Mesenchymal stem cell (in vitro differentiated cells and primary cell): ENCODE data around the gene SERPINB6.
"Not testable (repeated sequence)": the region's sequence is repeated elsewhere in the genome, so short reads cannot be mapped to it uniquely, and the experiment has no call there.

Source experiments
- DNase-seq: peaks from one replicate; pipeline ENCODE4 v3.0.0-alpha.2; 2013
- H2AFZ ChIP-seq: one replicate; pipeline ENCODE4 v1.6.1; 2013; ENCODE audit warnings: low read depth, mild to moderate bottlenecking, control low read depth, inconsistent platforms, low read length, moderate library complexity
- H2AK5ac ChIP-seq: 2 replicates; pipeline ENCODE4 v1.6.1; 2013; ENCODE audit warnings: low read length, moderate library complexity, mild to moderate bottlenecking, inconsistent platforms; ENCODE audit not compliant: severe bottlenecking
- H2BK120ac ChIP-seq: one replicate; pipeline ENCODE4 v1.6.1; 2013; ENCODE audit warnings: low read depth, mild to moderate bottlenecking, inconsistent platforms, low read length, moderate library complexity
- H2BK12ac ChIP-seq, 2 experiments: one replicate each; pipeline ENCODE4 v1.6.1; 2013; ENCODE audit warnings: inconsistent platforms in 2 of 2, low read length in 2 of 2, mild to moderate bottlenecking in 2 of 2, moderate library complexity in 2 of 2, control low read depth in 1 of 2
- H2BK15ac ChIP-seq: one replicate; pipeline ENCODE4 v1.6.1; 2013; ENCODE audit warnings: mild to moderate bottlenecking, low read depth, inconsistent platforms; ENCODE audit not compliant: poor library complexity, severe bottlenecking
- H2BK5ac ChIP-seq: 2 replicates; pipeline ENCODE4 v1.6.1; 2013; ENCODE audit warnings: low read depth, mild to moderate bottlenecking, low read length, control low read depth, inconsistent platforms; ENCODE audit not compliant: poor library complexity, severe bottlenecking
- H3K14ac ChIP-seq, 2 experiments: one replicate each; pipeline ENCODE4 v1.6.1; 2013; ENCODE audit warnings: inconsistent platforms in 2 of 2, low read length in 2 of 2, control low read depth in 1 of 2, mild to moderate bottlenecking in 1 of 2, moderate library complexity in 1 of 2
- H3K18ac ChIP-seq, 2 experiments: one replicate each; pipeline ENCODE4 v1.6.1; 2013; ENCODE audit warnings: inconsistent platforms in 2 of 2, low read length in 2 of 2, control low read depth in 1 of 2, low read depth in 1 of 2, mild to moderate bottlenecking in 1 of 2
- H3K23ac ChIP-seq, 2 experiments: one replicate each; pipeline ENCODE4 v1.6.1; 2013; ENCODE audit warnings: inconsistent platforms in 2 of 2, low read length in 2 of 2, mild to moderate bottlenecking in 2 of 2, moderate library complexity in 2 of 2, control low read depth in 1 of 2
- H3K27ac ChIP-seq: 2 replicates; pipeline ENCODE4 v1.5.1; 2013; ENCODE audit warnings: mild to moderate bottlenecking, moderate library complexity, low read length, control low read depth, inconsistent platforms; ENCODE audit not compliant: poor library complexity, severe bottlenecking
- H3K27me3 ChIP-seq, 2 experiments: 2 replicates each; pipeline versions ENCODE4 v1.6.1 to v1.7.0; 2013; ENCODE audit warnings: low read length in 2 of 2, mild to moderate bottlenecking in 2 of 2, moderate library complexity in 2 of 2, control low read depth in 1 of 2, inconsistent platforms in 1 of 2; ENCODE audit not compliant: control insufficient read depth in 1 of 2, insufficient read depth in 1 of 2
- H3K36me3 ChIP-seq, 2 experiments: 2 replicates each; pipeline versions ENCODE4 v1.6.1 to v1.7.0; 2013; ENCODE audit warnings: low read length in 2 of 2, control low read depth in 1 of 2, inconsistent platforms in 1 of 2, low read depth in 1 of 2, mild to moderate bottlenecking in 1 of 2; ENCODE audit not compliant: insufficient read depth in 2 of 2, control insufficient read depth in 1 of 2
- H3K4ac ChIP-seq, 2 experiments: one replicate each; pipeline ENCODE4 v1.6.1; 2013; ENCODE audit warnings: inconsistent platforms in 2 of 2, low read length in 2 of 2, mild to moderate bottlenecking in 2 of 2, moderate library complexity in 2 of 2, control low read depth in 1 of 2, low read depth in 1 of 2
- H3K4me1 ChIP-seq: 2 replicates; pipeline ENCODE4 v1.6.1; 2013; ENCODE audit warnings: low read depth, low read length, control low read depth; ENCODE audit not compliant: control insufficient read depth, insufficient read depth
- H3K4me2 ChIP-seq: 2 replicates; pipeline ENCODE4 v1.6.1; 2013; ENCODE audit warnings: low read length, mild to moderate bottlenecking, inconsistent platforms; ENCODE audit not compliant: poor library complexity, severe bottlenecking
- H3K4me3 ChIP-seq, 2 experiments: 2 replicates each; pipeline versions ENCODE4 v1.5.1 to v1.7.0; 2013; ENCODE audit warnings: low read length in 2 of 2, mild to moderate bottlenecking in 2 of 2, control low read depth in 1 of 2, low read depth in 1 of 2; ENCODE audit not compliant: insufficient read depth in 1 of 2
- H3K79me1 ChIP-seq: replicated peaks from 2 replicates; pipeline ENCODE4 v1.6.1; 2013; ENCODE audit warnings: mild to moderate bottlenecking, control low read depth, low read length, inconsistent platforms; ENCODE audit not compliant: poor library complexity, severe bottlenecking
- H3K9ac ChIP-seq: 2 replicates; pipeline ENCODE4 v1.7.0; 2013; ENCODE audit warnings: mild to moderate bottlenecking, low read length, moderate library complexity
- H3K9me3 ChIP-seq: 2 replicates; pipeline ENCODE4 v1.7.0; 2013; ENCODE audit warnings: mild to moderate bottlenecking, low read length; ENCODE audit not compliant: control insufficient read depth
- H4K8ac ChIP-seq: one replicate; pipeline ENCODE4 v1.6.1; 2013; ENCODE audit warnings: inconsistent platforms, mild to moderate bottlenecking, low read length, moderate library complexity
- H4K91ac ChIP-seq: one replicate; pipeline ENCODE4 v1.6.1; 2013; ENCODE audit warnings: mild to moderate bottlenecking, low read length, inconsistent platforms
- WGBS: methylation state at CpG from one replicate; pipeline ENCODE4 v1.1.7; 2013; ENCODE audit warnings: mixed read lengths; 5-methylcytosine and 5-hydroxymethylcytosine counted together

The SERPINB6 gene

DNA sequence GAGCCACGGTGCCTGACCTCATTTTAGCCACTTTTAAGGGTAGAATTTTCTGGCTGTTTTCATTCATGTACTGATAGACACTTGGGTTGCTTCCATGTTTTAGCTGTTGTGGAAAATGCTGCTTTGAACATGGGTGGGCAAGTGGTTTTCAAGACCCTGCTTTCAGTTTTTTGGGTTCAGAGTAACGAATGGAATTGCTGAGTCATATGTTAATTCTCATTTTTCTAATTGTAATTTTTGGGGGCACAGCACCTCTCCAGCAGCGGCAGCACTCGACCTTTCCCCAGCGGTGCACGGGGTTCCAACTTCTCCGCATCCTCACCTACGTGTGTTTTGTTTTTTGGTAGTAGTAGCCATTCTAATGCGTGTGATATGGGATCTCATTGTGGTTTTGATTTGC lies 33.7 kb upstream of the SERPINB6 start:
- H3K14ac ChIP-seq: no peak overlapping the region
- H3K9me3 ChIP-seq: peaks cover 5% of the 10 kb centered on the region
- H2AK5ac ChIP-seq: no peak overlapping the region
- H3K23ac ChIP-seq: no peak overlapping the region
- H3K4ac ChIP-seq: no peak overlapping the region
- H3K36me3 ChIP-seq: peaks cover 3 to 44% of the 10 kb centered on the region in 2 experiments
- H3K4me3 ChIP-seq: no peak overlapping the region
- H2AFZ ChIP-seq: no peak overlapping the region
- H2BK120ac ChIP-seq: no peak overlapping the region
- no peak for DNase-seq
- peaks cover 2% of the 10 kb centered on the region for H3K4me1 ChIP-seq
- no peak overlapping the region for H3K27ac ChIP-seq
- 93% methylated on average over 9 of the region's 9 CpGs for WGBS
- no peaks in the 10 kb centered on the region for H3K79me1 ChIP-seq
- no peak overlapping the region for H3K4me2 ChIP-seq
- no peak overlapping the region for H3K9ac ChIP-seq
- H2BK5ac ChIP-seq: no peak overlapping the region
- H4K8ac ChIP-seq: no peak overlapping the region
- no peak overlapping the region for H2BK15ac ChIP-seq
- no peak overlapping the region for H3K18ac ChIP-seq
- H4K91ac ChIP-seq: no peak overlapping the region
- H2BK12ac ChIP-seq: no peak overlapping the region
- H3K27me3 ChIP-seq: no peaks in the 10 kb centered on the region

DNA sequence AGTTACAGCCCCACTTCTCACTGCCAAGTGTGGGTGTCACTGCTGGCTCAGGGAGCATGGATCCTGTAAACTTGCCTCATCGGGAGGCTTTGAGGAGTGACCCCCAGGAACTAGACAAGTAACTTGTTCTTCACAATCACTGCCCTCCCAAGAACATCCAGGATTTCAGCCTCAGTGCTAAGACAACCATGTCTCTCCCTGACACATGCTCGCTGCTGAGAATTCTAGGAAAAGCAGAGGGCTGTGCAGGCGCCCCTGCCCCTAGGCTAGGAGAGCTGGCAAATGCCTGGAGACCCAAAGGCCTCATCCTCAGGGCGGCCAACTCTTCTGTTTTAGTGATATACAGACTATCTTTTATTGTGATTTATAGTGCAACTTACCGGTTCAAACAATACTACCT lies 31.9 kb upstream of the SERPINB6 start:
- not testable (repeated sequence) for H3K9me3 ChIP-seq, H3K23ac ChIP-seq, H3K27me3 ChIP-seq, H3K4me2 ChIP-seq, H3K18ac ChIP-seq, H2BK120ac ChIP-seq, H3K79me1 ChIP-seq, H2AFZ ChIP-seq, H4K8ac ChIP-seq, H4K91ac ChIP-seq, H3K4ac ChIP-seq, H3K4me1 ChIP-seq, H2BK12ac ChIP-seq, H3K14ac ChIP-seq, H2BK5ac ChIP-seq, DNase-seq, H2BK15ac ChIP-seq, H3K4me3 ChIP-seq, H3K9ac ChIP-seq, H3K27ac ChIP-seq, H2AK5ac ChIP-seq
- WGBS: 88% methylated on average over 1 of the region's 5 CpGs
- peaks cover 3 to 37% of the 10 kb centered on the region in 2 experiments for H3K36me3 ChIP-seq

DNA sequence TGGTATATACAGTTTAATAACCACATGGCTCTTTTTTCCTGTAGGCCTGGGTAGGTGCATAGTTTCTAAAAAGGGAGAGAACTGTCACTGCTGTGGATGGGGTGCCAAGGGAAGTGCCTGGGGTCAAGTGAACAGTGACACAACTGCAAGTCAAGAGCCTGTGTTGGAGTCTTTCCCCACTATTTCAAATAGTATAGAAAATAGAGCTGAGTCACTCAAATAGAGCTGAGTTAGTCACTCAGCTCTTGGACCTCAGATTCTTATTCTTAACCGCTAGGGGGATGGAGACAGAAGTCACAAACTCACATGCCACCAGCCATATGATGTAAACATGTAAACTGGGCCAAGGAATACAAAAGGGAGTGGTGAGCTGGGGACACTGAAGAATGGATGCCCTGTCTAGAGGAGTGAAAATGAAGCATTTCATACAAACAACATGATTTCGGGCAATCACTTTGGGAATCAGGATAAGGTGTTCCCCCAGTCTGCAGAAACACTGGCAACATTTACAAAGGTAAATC lies 30.5 kb upstream of the SERPINB6 start:
- peak; percentile 88 for DNase-seq
- Histone ChIP-seq H3K4me3 (no peak overlapping the region), H3K79me1 (peaks cover 3% of the 10 kb centered on the region), H2BK120ac (no peak overlapping the region), H3K27me3 (no peaks in the 10 kb centered on the region), H3K9me3 (no peaks in the 10 kb centered on the region), H4K8ac (no peak overlapping the region), H3K36me3 (peaks cover 3 to 24% of the 10 kb centered on the region in 2 experiments), H3K18ac (no peak overlapping the region), H3K23ac (no peak overlapping the region), H3K4me2 (no peak overlapping the region), H3K27ac (no peak overlapping the region), H2BK12ac (no peak overlapping the region), H3K9ac (peak overlapping the region; percentile 27), H2AK5ac (no peak overlapping the region), H2BK15ac (no peak overlapping the region), H3K14ac (no peak overlapping the region), H3K4ac (no peak overlapping the region), H2BK5ac (no peak overlapping the region), H2AFZ (no peak overlapping the region), H3K4me1 (peaks cover 9% of the 10 kb centered on the region), H4K91ac (no peak overlapping the region)
- WGBS: 91% methylated on average over 1 of the region's 2 CpGs

DNA sequence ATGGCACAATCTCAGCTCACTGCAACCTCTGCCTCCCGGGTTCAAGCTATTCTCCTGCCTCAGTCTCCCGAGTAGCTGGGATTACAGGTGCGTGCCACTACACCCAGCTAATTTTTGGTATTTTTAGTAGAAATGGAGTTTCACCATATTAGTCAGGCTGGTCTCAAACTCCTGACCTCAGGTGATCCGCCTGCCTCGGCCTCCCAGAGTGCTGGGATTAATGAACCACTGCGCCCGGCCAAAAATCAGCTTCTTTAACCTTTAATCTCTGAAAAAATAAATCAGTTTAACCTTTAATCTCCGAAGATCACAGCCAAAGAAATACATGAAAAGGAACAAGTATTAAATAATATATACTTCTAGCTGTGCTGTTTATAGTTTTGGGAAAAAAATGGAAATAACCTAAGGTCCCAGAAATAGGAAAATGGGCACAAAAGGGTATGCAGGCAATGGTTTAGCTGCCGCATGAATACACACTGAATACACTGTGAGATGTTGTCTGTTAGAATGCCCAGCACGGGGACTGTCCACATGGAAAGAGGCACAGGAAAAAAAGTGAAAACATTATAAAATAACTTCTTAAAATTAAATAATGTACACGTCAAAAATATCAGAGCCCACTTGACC lies 29.9 kb upstream of the SERPINB6 start:
- Histone ChIP-seq H4K8ac (no peak overlapping the region), H3K4me3 (no peak overlapping the region), H3K27ac (no peak overlapping the region), H2BK12ac (no peak overlapping the region), H3K18ac (no peak overlapping the region), H3K79me1 (peaks cover 3% of the 10 kb centered on the region), H2AK5ac (no peak overlapping the region), H3K4me1 (peaks cover 9% of the 10 kb centered on the region), H2BK120ac (no peak overlapping the region), H3K4me2 (no peak overlapping the region), H3K14ac (no peak overlapping the region), H3K23ac (no peak overlapping the region), H3K9me3 (no peaks in the 10 kb centered on the region), H2BK15ac (no peak overlapping the region), H2AFZ (no peak overlapping the region), H3K4ac (no peak overlapping the region), H3K36me3 (peaks cover 3 to 19% of the 10 kb centered on the region in 2 experiments), H3K9ac (peak overlapping the region; percentile 27), H3K27me3 (no peaks in the 10 kb centered on the region), H2BK5ac (no peak overlapping the region), H4K91ac (no peak overlapping the region)
- WGBS: 98% methylated on average over 8 of the region's 11 CpGs
- no peak for DNase-seq
